ENCODE data around the gene DYRK4. TPM values are rescaled to one million over a fixed set of nuclear protein-coding genes. Genes with fewer than 3 reads are reported as not detected.

DYRK4 gene
- total RNA-seq, 1 donor, result 34.2 TPM

DNA sequence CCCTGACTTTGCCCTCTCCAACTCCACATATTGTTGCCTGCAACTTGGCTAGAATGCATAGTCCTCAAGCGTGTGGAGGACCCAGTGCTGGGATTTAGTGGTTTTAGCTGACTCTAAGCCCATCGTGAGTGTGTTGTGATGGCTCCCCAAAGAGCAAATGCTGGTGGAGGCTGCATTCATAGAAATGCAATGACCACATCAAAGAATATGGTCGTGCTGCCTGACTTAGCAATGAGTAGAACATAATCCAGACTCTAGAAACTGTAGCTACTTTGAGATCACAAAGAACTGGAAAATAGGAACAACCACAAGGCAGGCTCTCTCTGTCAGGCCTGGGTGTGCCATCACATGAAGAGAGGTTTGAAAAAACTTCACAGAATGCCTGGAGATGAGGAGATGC is 1.3 kb downstream of the DYRK4 start:
- no peak overlapping the region for H3K4me3 ChIP-seq (ENCODE audit: low read depth, low read length)
- TF ChIP-seq, protein P1, sequence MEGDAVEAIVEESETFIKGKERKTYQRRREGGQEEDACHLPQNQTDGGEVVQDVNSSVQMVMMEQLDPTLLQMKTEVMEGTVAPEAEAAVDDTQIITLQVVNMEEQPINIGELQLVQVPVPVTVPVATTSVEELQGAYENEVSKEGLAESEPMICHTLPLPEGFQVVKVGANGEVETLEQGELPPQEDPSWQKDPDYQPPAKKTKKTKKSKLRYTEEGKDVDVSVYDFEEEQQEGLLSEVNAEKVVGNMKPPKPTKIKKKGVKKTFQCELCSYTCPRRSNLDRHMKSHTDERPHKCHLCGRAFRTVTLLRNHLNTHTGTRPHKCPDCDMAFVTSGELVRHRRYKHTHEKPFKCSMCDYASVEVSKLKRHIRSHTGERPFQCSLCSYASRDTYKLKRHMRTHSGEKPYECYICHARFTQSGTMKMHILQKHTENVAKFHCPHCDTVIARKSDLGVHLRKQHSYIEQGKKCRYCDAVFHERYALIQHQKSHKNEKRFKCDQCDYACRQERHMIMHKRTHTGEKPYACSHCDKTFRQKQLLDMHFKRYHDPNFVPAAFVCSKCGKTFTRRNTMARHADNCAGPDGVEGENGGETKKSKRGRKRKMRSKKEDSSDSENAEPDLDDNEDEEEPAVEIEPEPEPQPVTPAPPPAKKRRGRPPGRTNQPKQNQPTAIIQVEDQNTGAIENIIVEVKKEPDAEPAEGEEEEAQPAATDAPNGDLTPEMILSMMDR (IDR thresholded peaks at IDR 0.05; ENCODE audit: insufficient read depth, low read length), result no peak

DNA sequence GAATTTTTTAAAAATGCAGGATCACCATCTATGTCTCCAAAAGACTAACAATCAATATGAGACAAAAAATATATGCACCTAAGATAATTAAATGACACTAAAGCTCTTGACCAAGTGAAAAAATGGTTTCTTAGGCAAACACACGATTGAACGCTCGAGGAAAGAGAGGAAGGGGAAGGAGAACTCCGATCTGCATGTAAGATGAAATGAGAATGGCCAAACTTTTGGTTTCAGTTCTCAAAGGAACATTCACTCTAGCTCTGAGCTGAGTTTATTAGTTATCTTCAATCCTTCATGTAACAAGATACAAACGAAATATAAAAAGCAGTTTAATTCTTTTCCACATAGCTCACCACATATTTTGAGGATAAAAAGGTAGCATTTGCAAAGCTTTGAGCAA is 2.8 kb downstream of the DYRK4 start:
- H3K4me3 ChIP-seq (ENCODE audit: low read depth, low read length), result no peak overlapping the region
- no peak for DNase-seq (ENCODE audit: low read depth)
- TF ChIP-seq, protein P1 (IDR thresholded peaks at IDR 0.05; ENCODE audit: insufficient read depth, low read length), result no peak

More for the DNA sequence above, 1.3 kb downstream of the DYRK4 start:
- no peak for DNase-seq (ENCODE audit: low read depth)

DNA sequence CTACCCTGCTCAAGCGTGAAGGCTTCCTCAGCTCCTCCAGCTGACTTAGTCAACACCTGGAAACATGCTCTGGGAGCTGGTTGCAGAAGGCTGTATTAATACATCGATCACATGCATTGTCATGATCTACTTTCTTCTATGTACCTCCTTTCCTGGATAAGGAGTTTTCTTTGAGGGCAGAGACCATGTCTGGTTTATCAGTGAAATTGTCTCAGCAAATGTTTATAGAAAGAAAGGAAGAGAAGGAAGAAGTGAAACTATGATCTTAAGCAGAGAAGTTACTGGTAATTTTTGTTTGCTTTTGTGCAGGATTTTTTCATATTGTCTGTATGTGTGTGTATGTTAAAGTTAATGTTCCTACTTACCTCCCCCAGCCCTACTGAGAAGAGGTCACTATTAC is 4.5 kb downstream of the DYRK4 start:
- H3K4me3 ChIP-seq (ENCODE audit: low read depth, low read length), result no peak overlapping the region
- TF ChIP-seq, protein P1 (IDR thresholded peaks at IDR 0.05; ENCODE audit: insufficient read depth, low read length), result no peak
- no peak for DNase-seq (ENCODE audit: low read depth)

DNA sequence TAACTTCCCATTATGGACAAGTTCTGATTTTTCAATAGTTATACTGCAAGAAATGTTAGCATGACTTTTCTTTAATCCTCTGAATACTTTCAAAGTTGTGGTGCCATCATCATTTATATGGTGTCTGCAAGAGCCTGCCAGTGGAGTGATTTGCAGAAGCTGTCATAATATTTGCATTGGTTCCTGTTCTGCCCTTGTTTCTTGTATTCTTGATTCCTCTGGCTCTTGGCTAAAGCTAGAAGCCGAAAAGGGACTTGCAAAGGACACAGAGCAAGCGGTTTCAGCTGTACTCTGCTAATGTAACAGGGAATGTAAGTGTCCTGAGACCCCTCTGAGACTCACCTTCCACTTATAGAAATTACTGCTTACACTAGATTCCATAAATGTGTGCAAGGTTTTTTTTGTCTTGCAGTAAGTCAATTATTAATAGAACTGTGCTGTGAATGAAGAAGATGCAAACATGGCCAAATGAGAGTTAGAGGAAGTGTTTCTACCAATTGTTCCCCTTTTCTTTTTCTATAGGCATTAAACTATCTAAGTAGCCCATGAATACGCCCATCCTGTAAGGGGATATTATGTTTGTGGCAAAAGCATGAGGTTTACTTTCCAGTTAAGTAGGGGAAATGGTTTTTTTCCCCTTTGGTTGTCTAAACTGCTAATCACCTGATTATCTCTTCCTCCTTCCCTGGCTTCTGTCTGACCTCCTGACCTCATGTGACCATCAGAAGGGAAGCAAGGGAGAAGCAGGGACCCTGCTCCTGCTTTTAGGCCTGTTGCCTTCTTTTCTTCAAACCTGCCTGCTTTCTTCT is 5.3 kb downstream of the DYRK4 start:
- no peak overlapping the region for H3K4me3 ChIP-seq (ENCODE audit: low read depth, low read length)
- TF ChIP-seq, protein P1 (IDR thresholded peaks at IDR 0.05; ENCODE audit: insufficient read depth, low read length), result no peak
- DNase-seq (ENCODE audit: low read depth), result no peak

DNA sequence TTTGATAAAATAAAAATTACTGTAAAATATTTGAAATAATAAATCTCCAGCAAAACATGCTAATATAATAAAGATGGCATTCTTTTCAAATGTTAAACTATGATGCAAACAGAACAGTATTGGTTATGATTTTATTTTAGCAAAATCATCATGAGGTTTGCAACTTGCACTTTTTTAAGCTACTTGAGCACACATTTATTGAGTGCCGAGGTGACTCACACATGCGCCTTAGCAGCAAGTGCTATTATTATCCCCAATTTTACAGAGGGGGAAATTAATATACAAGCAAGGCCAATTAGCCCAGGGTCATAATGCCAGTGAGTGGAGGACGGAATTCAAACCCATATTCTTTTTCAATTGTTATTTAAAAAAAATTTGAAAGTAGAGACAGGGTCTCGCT is 7.3 kb downstream of the DYRK4 start:
- no peak overlapping the region for H3K4me3 ChIP-seq (ENCODE audit: low read depth, low read length)
- DNase-seq (ENCODE audit: low read depth), result no peak
- TF ChIP-seq, protein P1 (IDR thresholded peaks at IDR 0.05; ENCODE audit: insufficient read depth, low read length), result no peak

DNA sequence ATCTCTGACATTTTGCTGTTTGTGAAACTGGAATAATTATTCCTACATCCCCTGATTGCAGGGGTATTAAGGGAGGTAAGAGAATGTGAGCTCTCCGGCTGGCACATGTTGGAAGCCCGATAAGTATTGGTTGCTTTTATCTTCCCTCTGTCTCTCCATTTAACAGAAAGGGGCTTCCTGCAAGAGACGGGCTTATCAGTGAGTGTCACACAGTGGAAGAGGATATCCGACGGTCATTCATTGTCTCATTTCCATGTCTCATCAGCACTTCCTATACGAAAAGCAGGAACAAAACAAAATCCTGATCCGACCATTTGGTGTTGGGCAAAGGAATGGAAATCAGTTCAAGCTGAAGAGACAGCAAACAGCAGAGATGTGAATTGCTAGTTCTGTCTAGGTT is 10.7 kb downstream of the DYRK4 start:
- no peak for DNase-seq (ENCODE audit: low read depth)
- H3K4me3 ChIP-seq (ENCODE audit: low read depth, low read length), result no peak overlapping the region
- TF ChIP-seq, protein P1 (IDR thresholded peaks at IDR 0.05; ENCODE audit: insufficient read depth, low read length), result no peak
